ENCODE results near the gene GPR68. TPM values are rescaled to one million over a fixed set of nuclear protein-coding genes. Genes with fewer than 3 reads are reported as not detected.
"Not testable (repeated sequence)": the region's sequence is repeated elsewhere in the genome, so short reads cannot be mapped to it uniquely, and the experiment has no call there.

The GPR68 gene
- polyA plus RNA-seq, 4 donors = 1.7 to 2.1 (median 1.8) TPM

DNA sequence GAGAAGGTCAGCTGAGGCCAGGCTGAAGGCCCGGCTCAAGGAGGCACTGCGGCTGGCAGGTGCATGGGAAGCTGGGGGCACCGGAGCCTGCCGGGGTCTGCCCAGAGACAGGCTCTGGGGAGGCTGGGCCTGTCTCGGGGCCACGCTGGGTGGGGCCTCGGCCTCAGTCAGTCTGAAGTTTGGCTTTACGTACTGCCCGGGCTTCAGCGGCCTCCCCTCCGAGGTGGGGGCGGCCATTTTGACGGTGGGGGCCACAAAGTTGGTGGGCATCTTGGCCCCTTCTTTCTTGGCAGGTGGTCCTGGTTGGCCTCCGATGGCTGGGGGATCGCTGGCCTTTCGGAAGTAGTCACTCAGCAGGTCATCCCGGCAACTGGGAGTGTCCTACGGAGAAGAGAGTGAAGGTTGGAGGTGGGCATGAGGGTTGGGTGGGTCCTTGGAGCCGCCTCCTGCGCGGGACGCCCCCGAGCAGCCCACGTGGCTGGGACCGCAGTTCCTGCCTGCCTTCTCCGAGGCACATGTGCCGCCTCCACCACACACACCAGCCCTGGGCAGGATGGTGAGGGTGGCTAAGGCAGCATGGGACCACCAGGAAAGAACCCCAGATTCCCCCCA lies 28.9 kb upstream of the GPR68 start:
- DNase-seq (ENCODE audit: low read depth in 4 of 4, low spot score in 3 of 4) = no peak

DNA sequence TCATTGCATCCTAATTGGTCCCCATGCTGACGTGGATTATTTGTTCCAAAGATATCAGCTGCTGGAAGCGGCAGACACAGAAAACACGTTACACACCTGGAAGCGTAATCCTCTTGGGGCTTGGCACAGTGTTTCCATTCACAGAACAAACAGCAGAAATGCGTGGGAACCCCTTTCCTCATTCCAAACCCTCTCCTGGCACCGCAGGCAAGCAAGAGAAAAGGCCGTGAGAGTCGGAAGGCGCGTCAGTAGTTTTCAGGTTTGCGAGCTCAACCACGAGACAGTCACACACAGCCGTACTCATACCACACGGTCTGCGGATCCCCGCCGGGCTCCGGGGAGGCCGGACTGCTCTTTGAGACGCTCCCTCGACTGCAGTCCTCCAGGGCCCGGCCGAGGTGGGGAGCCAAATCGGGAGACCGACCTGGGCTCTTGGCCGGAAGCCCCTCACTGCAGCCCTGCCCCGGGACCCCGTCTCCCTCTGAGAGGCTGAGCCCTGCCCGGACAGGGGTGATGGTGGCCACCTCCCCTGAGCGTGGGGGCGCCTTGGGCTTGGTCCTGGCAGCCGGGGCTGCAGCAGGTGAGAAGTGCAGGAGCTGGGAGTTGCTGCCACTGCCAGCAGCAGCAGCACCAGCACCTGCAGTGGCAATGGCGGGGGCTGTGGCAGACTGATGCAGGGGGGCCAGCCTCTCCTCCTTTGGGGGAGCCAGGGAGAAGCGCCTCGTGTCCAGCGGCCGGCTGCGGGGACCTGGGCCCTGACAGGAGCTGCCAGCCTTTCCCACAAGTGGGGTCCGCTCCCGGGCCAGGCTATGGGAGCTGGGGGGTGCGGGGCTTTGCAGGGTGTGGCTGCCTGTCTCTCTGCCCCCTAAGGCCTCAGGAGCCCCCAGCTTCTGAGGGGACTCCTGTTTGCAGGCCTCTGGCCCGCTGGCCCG lies 28.1 kb upstream of the GPR68 start:
- DNase-seq (ENCODE audit: low read depth in 4 of 4, low spot score in 3 of 4) = no peak

DNA sequence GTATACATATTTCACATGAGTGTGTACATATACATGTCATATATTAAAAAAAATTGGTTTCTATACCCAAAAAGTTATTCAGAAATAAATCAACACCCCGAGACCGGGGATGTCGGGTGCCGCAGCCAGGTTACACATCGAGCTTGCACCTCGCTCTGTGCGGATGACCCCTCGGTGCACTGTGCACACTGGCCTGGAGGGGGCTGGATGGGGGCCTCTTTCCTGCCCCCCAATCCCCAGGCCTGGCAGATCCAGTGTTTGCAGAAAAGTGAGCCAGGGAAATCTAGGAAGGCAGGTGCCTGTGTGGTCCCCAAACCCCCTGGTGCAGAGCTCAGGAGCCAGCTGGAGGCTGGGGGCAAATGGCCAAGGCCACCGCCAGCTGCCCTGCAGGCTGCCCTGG lies 27.1 kb upstream of the GPR68 start:
- no peak for DNase-seq (ENCODE audit: low read depth in 4 of 4, low spot score in 3 of 4)

DNA sequence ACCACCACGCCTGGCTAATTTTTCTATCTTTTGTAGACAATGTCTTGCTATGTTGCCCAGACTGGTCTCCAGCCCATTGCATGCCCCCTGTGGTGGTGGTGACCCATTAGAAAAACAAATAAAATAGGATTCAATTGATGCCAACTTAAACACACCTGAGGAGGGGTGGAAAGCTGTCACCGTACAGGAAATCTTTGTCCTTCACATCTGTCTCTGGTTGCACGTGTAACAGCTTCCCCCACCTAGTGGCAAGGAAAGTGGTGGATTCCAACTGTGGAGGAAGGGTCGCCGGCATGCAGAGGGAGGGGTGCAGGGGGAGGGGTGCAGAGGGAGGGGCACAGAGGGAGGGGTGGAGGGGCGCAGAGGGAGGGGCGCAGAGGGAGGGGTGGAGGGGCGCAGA lies 26.1 kb upstream of the GPR68 start:
- DNase-seq (ENCODE audit: low read depth in 4 of 4, low spot score in 3 of 4) = no peak

DNA sequence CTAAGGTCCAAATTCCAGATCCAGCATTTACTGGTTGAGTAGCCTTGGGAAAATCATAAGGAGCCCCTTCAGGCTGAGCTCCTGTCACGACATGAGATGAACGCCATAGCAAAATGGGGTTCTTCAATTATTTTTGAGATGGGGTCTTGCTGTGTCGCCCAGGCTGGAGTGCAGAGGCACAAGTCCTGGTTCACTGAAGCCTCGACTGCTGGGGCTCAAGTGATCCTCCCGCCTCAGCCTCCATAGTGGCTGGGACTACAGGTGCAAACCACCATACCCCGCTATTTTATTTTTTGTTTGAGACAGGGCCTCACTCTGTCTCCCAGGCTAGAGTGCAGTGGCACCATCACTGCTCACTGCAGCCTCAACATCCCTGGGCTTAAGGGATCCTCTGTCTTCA lies 25.7 kb upstream of the GPR68 start:
- DNase-seq (ENCODE audit: low read depth in 4 of 4, low spot score in 3 of 4) = no peak

DNA sequence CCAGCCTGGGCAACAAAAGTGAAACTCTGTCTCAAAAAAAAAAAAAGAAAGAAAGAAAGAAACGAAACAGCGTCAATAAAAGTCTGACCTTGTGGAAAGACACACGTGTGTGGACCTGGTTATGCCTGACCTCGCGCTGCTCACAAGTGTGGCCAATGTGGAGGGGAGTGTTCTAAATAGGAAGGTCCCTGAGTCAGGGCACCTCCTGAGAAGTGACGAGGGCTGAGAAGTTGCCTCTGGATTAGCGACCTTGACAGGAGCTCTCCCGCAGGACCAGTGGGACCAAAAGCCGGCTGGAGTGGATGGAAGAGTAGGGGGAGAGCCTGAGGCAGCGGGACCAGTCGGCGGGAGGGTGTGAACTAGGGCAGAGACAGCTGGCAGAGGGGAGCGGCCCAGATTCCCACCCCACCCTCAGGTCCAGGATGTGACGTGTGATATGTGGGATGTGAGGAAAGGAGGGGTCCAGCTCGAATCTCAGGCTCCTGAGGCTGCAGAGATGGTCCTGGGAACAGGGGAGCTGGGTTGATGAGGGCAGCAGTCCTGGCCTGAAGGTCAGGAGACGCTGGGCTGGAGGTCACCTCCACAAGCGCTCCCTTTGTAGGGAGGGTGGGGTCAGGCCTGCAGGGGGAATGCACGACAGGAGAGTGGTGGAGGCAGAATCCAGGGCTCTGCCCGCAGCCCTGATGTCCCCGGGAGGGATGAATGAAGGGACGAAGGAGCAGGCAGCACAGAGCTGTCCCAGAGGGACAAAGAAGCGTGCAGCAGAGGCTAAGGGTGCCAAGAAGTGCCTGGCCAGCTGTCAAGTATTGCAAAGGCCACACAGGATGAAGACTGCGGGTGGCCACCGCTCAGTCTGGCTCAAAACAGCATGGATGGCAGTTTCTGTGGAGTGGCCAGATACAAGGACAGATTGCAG lies 24.8 kb upstream of the GPR68 start:
- DNase-seq (ENCODE audit: low read depth in 4 of 4, low spot score in 3 of 4) = no peak

DNA sequence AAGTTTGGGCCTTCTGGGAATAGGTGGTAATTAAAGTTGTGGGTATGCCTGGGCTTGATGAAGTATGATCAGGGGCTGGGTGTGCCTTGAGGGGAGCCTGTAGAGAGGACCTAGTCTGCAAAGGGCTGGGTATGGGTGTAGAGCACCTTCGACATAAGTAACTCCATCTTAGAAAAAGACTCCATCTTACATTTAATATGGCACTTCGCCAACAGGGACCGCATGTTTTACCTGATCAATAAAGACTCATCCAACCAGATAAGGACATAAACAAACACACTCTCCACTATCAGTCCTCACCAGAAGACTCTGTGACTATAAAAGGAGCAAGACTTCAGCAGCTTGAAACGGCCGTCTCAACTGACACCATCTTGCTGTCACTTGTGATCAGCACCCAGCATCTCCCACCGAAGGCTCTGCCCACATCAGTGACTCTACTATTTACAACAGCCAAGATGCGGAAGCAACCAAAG lies 23.5 kb upstream of the GPR68 start:
- no peak for DNase-seq (ENCODE audit: low read depth in 4 of 4, low spot score in 3 of 4)

DNA sequence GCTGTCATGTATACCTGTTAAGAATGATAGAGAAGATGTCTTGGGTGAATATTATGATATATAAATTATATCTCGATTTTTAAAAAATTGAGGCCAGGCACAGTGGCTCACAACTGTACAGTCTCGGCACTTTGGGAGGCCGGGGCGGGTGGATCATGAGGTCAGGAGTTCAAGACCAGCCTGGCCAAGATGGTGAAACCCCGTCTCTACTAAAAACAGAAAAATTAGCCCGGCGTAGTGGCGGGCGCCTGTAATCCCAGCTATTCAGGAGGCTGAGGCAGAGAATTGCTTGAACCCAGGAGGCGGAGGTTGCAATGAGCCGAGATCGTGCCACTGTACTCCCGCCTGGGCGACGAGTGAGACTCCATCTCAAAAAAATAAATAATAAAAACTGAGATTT lies 21.8 kb upstream of the GPR68 start:
- DNase-seq (ENCODE audit: low read depth in 4 of 4, low spot score in 3 of 4) = not testable (repeated sequence)

DNA sequence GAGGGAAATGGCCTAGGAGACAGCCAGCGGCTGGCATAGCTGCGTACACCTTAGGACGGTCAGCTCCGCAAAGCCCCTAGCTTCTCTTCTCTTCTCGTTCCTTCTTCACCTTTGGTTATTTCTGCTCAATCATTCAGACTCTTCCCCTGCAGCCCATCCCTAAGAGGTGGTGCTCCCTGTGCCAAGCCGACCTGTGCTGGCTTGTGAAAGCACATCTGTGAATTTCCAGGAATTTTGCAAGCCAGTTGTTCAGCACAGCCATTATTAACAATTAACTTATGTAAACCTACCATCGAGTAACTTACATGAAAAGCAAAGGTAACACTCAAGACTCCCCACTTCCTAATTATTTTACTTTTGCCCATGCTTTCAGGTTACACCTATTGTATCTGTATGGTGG lies 20.9 kb upstream of the GPR68 start:
- no peak for DNase-seq (ENCODE audit: low read depth in 4 of 4, low spot score in 3 of 4)

DNA sequence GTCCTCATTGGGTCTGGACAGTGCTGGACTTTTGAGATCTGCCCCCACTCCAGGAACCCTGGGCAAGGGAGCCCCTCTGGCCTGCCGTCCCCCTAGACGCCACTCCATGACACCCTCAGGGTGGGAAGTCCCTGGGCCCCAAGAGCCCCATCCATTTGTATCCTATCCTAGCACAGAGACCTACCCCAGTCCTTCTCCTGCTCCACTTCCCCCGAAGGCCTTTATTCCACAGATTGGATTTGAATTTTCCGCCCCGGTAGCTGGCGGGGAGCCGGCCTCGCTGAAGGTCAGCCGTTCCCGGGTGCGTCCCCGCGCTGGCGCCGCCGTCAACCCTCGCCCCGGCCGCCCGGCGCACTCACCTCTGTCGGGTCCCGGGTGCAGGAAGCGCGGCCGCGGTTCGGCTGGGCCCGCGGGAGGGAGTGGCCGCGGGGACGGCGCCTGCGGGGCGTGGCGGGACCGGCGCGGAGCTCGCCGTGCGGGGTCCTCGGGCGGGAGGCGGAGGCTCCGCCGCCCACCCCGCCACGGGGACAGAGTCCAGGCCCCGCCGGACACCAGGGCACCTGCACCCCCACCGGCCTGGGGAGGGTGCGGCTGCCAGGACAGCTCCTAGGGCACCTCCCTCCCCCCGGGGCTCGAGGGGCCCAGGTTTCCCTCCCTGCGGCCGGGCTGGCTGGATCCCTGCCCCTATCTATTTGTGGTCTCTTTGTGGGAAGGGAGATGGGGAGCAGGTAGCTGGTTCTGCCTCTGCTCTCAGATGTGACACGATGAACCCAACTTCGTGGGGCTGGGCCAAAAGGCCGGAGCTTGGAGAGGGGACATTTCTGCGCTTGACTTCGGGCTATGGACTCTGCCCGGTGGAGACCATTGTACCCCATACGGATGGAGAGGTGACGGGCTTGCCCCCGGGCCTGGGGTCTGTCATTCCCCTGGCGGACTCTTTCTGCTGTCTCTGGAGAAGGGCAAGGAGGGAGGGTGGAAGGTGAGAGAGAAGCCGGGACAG lies 19.9 kb upstream of the GPR68 start:
- DNase-seq (ENCODE audit: low read depth in 4 of 4, low spot score in 3 of 4) = no peak

DNA sequence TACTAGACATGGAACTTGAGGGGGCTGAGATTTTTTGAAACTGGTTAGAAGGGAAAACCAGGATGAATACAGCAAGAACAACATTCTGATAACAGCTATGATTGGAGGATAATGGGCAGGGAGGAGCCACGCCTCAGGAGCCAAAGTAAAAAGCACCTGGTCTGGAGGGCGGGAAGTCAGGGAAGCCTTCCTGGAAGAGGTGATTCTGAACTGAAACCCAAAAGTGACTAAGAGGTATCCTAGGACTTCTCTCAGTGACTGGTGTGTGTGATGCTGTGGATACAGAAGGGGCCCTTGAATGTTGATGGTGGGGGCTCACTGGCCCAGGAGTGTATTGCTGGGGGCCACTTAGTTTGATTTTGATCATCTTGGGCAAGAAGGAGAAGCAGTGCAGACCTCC lies 18.8 kb upstream of the GPR68 start:
- no peak for DNase-seq (ENCODE audit: low read depth in 4 of 4, low spot score in 3 of 4)

DNA sequence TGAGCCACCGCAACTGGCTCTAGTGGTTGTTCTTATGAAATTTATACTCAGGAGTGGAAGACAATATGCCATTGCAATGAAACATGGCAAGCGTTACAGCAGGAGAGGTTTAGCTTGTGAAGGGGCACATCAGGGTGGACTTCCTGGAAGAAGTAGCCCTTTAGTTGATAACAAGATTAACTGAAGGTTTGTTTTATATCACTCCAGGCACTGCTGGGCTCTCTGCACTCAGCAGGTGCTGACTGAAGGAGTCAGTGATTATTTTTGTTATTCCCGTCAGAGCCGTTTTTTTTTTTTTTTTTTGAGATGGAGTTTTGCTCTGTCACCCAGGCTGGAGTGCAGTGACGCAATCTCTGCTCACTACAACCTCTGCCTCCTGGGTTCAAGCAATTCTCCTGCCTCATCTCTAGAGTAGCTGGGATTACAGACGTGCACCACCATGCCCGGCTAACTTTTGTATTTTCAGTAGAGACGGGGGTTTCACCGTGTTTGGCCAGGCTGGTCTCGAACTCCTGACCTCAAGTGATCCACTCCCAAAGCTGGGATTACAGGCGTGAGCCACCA lies 17.6 kb upstream of the GPR68 start:
- no peak for DNase-seq (ENCODE audit: low read depth in 4 of 4, low spot score in 3 of 4)

DNA sequence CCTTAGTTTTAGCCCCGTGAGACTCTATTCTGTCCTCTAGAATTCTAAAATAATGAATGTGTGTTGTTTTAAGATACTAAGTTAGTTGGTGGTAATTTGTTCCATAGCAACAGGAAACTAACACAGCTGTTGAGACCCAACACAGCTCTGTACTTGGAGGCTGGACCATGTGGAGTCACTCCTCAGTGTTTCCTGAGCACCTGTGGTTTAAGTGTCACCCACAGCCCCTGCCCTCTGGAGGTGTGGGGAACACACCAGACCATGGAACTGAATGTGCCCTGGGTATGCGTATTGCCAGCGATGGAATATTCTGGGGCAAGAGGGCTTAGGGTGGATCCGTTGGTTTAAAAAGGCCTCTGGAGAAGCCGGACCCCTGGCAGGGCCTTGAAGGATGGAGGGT lies 16.6 kb upstream of the GPR68 start:
- DNase-seq (ENCODE audit: low read depth in 4 of 4, low spot score in 3 of 4) = no peak

DNA sequence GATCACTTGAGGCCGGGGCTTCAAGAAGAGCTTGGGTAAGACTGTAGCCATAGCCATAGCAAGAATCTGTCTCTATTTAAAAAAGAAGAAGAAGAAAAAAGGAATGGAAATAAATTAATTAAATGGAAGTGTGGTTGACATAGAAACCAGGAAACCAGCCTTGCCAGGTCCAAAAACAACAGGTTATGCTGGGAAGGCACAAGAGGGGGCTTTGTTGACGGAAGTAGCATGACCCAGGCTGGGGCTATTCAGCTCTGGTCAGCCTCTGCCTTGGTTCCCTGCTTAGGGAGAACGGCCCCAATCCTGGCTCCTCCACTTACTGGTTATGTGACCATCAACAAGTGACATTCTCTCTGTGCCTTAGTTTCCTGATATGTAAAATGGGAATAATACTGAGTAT lies 14.4 kb upstream of the GPR68 start:
- DNase-seq (ENCODE audit: low read depth in 4 of 4, low spot score in 3 of 4) = no peak

DNA sequence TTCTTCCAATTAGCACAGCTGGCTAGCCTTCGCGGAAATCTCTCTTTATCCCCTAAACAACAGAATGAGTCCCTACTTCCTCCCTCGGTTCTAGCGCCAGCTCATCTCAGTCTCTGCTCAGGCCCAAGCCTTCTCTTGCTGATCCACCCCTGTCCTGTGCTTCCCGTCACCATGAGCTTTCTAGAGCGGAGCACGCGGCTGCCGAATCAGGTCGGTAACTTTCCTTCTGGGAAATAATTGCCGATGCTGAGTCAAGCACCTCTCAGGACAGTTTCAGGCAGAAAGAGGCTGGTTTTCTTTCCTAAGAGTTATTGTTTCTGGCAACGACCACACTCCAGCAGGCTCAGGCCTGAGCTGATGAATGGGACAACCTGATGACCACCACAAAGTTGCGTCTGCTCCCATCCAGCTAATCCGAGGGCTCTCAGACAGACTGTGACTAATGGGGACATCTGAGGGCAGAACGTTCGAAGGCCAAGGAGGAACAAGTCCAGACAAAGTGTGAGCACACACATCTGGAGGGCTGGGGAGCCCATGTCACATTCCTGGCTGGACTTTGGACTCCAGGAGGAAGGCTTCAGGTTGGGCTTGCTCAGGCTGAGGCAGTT lies 13.6 kb upstream of the GPR68 start:
- no peak for DNase-seq (ENCODE audit: low read depth in 4 of 4, low spot score in 3 of 4)

DNA sequence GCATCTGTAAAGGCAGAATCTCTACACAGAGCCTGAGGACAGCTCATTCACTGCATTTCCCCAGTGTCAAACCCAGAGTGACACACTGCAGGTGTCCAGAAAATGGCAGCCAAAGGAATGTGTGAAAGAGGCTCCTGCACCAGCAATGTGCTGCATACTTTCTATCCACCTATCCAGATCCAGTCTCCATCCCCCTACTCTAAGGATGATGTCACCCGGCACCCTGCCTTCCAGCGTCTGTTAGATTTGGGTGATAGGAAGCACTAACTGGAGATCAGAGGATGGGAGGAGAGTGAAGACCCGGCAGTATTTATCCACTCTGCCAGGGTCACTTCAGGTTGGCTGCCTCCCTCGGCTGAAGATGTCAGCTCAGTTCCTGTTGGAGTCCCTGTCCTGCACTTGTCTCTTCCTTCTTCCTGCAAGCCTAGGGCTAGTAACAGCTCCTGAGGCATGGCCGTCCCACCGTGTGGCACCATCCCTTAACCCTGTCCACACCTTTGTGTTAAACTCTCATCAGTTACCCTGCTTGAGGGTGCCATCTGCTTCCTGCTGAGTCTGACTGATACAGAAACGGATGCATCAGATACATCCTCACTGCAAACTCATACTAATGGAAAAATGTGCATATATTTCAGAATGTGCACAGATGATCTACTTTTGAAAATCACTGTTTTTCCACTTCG lies 13.0 kb upstream of the GPR68 start:
- DNase-seq (ENCODE audit: low read depth in 4 of 4, low spot score in 3 of 4) = no peak

DNA sequence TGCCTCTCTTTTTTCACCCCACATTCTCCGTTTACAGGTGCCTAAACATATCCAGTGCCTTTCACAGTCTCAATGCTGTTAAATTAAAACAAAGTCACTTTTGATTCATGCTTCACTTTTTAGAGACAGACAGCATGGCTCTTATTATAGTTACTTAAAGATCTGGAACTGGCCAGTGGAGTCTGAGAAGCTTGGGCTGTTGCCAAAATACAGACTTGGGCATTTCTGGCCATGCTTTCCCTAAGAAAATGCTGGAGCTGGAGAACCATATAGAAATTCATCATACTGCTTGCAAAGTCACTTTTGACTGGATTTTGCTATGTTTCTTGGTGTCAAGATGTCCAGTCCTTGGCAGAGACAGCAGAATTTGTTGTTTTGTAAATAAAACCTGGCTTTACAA lies 12.2 kb upstream of the GPR68 start:
- no peak for DNase-seq (ENCODE audit: low read depth in 4 of 4, low spot score in 3 of 4)

DNA sequence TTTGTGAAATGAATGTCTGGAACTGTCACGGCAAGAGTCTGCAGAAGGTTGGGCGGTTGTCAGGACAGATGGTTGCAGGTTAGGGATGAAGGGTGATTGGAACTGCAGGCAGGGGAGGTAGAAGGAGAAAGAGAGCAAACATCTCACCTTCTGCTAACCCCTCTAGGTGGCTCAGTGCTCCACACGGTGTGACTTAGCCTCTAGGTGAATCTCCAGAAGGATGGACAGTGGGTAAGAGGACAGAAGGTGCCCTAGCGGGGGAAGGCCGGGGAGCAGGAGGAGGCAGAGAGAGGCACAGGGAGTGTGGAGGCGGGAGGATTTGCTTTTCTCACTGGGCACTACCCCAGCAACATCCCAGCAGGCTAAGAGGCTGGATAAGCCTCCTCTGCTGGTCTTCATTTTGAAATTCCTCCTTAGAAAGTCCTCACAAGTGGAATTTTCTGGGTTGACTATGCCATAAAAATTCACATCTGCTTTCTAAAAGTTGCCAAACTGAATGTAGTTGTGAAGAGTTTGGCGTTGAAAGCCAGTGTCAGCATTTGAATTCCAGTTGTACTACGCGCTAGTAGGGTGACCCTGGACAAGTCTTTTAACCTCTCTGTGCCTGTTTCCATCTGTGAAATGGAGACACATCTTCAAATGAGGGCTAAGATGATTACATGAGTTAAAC lies 10.7 kb upstream of the GPR68 start:
- DNase-seq (ENCODE audit: low read depth in 4 of 4, low spot score in 3 of 4) = no peak
